ENCODE data around the gene SPECC1. TPM values are rescaled to one million over a fixed set of nuclear protein-coding genes. Genes with fewer than 3 reads are reported as not detected.
A peak's percentile ranks its signal among the peaks of the same experiment; 100 is the strongest.
"Not testable (repeated sequence)": the region's sequence is repeated elsewhere in the genome, so short reads cannot be mapped to it uniquely, and the experiment has no call there.

Gene SPECC1
- total RNA-seq, 1 experiment from 2014 or later, result 108 TPM

DNA sequence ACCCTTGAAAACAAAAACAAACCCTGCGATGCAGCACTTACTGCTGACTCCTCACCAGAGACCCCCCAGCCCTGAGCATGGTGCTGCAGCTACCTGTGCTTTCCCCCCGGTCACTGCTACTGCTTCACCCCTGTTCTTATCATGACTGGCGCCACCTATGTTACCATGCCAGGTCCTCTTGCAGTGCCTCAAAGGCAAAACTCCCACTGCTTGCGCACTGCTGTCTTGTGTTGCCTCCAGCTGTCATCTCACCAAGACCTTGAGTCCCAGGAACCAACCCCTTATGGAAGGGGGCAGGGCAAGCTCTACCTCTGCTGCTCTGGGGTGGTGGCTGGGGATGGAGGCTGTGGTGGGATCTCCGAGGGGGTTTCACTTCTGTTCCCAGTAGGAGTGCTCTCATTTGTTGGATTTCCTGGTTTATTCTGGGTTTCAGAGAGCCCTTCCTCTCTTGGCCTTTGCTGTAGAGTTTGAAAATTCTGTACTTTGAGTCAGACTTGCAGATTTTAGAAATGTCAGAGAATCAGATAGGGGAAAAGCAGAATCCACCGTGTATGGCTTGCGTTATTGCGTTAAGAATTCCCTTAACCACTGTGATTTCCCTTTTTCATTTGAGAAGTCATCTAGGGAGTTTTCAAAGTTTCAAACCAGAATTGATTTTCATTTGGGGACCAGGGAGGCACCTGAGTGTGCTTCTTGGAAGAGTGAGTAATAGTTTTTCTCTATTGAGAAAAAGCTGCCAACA is 96.6 kb downstream of the SPECC1 start:
- no peak for DNase-seq (ENCODE audit: low read depth)
- in situ Hi-C loops (cut with HindIII; ENCODE audit: low pct_unique_long_range_greater_than_20kb, low sequenced_read_pairs), result no loop called here

DNA sequence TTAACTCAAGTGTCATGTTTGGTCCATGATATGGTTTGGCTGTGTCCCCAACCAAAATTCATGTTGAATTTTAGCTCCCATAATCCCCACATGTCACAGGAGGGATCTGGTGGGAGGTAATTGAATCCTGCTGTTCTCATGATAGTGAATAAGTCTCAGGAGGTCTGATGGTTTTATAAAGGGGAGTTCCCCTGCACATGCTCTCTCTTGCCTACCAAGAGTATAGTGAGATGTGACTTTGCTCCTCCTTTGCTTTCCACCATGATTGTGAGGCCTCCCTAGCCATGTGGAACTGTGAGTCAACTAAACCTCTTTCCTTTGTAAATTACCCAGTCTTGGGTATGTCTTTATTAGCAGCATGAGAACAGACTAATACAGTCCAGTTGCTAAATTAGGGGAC is 97.3 kb downstream of the SPECC1 start:
- in situ Hi-C loops (cut with HindIII; ENCODE audit: low pct_unique_long_range_greater_than_20kb, low sequenced_read_pairs); DNase-seq (ENCODE audit: low read depth): not testable (repeated sequence)

- in situ Hi-C loops (cut with HindIII; ENCODE audit: low pct_unique_long_range_greater_than_20kb, low sequenced_read_pairs), result no loop called here
- DNase-seq (ENCODE audit: low read depth), result no peak
Observed at GRCh38 chr17:20109076-20109475, 99.9 kb downstream of the SPECC1 start.

- no peak for DNase-seq (ENCODE audit: low read depth)
- in situ Hi-C loops (cut with HindIII; ENCODE audit: low pct_unique_long_range_greater_than_20kb, low sequenced_read_pairs), result no loop called here
Observed at GRCh38 chr17:20111538-20111937, 102.4 kb downstream of the SPECC1 start.

DNA sequence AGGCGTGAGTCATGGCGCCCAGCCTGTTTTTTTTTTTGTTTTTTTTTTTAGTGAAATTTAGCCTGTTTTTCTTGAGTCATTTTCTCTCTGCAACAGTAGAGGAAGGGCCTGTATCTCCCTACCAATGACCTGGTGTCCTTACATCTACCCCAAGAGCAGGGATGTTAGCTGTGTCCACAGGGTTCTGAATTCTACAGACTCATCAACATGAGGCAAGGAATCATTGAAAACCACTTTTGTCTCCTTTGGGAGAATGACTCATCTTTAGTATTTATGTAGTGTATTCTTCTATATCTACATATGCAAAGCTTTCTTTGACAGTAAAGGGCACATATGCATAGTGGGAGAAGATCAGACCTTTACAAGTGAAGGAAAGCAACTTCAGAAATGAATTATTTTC is 105.3 kb downstream of the SPECC1 start:
- in situ Hi-C loops (cut with HindIII; ENCODE audit: low pct_unique_long_range_greater_than_20kb, low sequenced_read_pairs), result no loop called here
- no peak for DNase-seq (ENCODE audit: low read depth)

DNA sequence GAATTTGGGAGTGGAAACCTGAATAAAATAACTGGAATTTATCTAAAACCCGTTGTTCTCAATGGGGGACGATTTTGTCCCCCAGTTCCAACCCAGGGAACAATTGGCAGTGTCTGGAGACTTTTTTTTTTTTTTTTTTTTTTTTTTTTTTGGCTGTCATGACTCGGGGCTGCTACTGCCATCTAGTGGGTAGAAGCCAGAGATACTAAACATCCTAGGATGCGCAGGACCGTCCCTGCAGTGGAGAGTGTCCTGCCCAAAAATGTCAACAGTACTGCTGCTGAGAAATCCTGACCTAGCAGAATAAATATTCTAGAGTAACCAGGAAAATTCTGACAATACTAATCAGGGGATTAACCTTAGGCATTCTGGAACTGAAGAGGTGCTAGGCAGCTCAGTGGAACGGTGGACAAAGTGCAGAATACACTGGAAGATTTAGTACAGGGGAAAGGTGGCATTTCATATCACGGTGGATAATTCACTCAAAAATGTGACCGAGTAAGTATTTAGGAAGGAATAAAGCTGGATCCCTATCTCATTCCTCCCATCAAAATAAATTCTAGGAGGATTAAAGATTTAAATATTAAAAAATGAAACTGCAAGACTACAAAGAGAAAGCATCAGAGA is 107.6 kb downstream of the SPECC1 start:
- peak; percentile 56 for DNase-seq (ENCODE audit: low read depth)
- in situ Hi-C loops (cut with HindIII; ENCODE audit: low pct_unique_long_range_greater_than_20kb, low sequenced_read_pairs), result no loop called here

- in situ Hi-C loops (cut with HindIII; ENCODE audit: low pct_unique_long_range_greater_than_20kb, low sequenced_read_pairs), result no loop called here
- DNase-seq (ENCODE audit: low read depth), result no peak
Observed at GRCh38 chr17:20118280-20118679, 109.1 kb downstream of the SPECC1 start.

DNA sequence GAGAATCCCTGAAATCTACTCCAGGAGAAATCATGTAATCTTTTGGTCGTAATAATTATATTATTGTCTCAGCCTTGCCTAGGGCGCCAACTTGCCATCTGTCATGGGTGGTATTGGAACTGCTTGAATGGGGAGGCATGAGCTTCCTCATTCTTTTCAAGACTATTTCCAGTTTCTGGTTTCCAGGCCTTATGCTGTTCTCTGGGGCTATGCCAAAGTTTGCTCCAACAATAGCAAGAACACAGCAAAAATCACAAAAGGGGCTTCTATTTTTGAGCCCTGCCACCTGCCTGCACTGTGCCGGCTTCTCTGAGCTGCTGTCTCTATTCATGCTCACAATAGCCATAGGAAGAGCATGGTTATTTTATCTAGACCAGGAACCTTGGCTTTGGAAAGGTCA is 111.7 kb downstream of the SPECC1 start:
- in situ Hi-C loops (cut with HindIII; ENCODE audit: low pct_unique_long_range_greater_than_20kb, low sequenced_read_pairs), result no loop called here
- no peak for DNase-seq (ENCODE audit: low read depth)

DNA sequence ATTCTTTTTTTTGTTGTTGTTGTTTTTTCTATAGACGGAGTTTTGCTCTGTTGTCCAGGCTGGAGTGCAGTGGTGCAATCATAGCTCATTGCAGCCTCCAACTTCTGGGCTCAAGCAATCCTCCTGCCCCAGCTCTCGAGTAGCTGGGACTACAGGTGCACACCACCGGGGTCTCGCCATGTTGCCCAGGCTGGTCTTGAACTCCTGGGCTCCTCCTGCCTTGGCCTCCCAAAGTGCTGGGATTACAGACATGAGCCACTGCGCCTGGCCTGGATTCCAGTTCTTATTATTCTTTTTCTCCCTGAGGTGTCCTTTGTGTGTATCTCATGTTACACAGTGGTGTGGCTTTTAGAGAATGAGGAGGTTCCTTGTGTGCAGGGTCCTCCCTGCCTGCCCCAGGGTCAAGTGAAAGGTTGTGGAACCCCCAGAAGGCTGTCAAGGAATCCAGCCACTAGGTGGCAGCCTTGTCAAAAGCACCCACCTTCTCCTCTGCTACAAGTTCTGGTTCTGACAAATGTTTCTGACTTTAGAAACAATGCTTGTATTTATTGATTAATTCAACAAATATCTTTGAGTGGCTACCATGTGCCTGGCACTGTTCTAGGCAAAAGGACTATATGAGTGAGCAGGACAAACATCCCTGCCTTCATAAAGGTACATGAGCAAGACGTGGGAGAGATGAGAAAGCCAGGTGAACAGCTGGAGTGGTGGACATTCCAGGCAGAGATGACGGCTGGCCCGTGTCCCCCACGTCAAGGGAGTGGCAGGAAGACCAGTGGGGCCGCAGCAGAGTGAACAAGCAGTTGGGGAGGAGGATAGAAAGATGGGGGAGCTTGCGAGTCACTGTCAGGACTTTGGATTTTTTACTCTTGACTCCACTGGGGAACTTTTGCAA is 112.4 kb downstream of the SPECC1 start:
- DNase-seq (ENCODE audit: low read depth), result peak; percentile 51
- in situ Hi-C loops (cut with HindIII; ENCODE audit: low pct_unique_long_range_greater_than_20kb, low sequenced_read_pairs), result no loop called here

DNA sequence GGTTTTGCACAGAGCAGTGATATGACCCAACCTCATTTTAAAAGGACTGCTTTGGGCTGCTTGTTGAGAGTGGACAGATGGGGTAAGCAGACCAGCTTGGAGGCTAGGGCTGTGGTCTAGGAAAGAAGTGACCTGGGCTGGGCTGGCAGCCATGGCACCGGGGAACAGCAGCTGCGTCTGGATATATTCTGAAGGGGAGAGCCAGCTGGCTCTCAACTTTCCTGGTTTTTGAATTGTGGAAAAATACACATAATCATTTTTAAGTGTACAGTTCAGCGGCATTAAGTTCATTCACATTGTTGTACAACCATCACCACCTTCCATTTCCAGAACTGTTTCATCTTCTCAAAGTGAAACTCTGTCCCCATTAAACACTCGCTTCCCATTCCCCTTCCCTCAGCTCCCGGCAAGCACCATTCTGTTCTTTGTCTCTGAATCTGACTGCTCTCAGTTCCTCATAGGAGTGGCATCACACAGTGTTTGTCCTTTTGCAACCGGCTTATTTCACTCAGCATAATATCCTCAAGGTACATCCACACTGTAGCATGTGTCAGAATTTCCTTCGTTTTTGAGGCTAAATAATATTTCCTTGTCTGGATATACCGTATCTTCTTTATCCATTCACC is 113.2 kb downstream of the SPECC1 start:
- DNase-seq (ENCODE audit: low read depth), result no peak
- in situ Hi-C loops (cut with HindIII; ENCODE audit: low pct_unique_long_range_greater_than_20kb, low sequenced_read_pairs), result no loop called here

- DNase-seq (ENCODE audit: low read depth), result no peak
- in situ Hi-C loops (cut with HindIII; ENCODE audit: low pct_unique_long_range_greater_than_20kb, low sequenced_read_pairs), result no loop called here
Observed at GRCh38 chr17:20123209-20123608, 114.0 kb downstream of the SPECC1 start.

GRCh38 chr17:20125724-20126123 is 116.6 kb downstream of the SPECC1 start:
- in situ Hi-C loops (cut with HindIII; ENCODE audit: low pct_unique_long_range_greater_than_20kb, low sequenced_read_pairs), result no loop called here
- no peak for DNase-seq (ENCODE audit: low read depth)

DNA sequence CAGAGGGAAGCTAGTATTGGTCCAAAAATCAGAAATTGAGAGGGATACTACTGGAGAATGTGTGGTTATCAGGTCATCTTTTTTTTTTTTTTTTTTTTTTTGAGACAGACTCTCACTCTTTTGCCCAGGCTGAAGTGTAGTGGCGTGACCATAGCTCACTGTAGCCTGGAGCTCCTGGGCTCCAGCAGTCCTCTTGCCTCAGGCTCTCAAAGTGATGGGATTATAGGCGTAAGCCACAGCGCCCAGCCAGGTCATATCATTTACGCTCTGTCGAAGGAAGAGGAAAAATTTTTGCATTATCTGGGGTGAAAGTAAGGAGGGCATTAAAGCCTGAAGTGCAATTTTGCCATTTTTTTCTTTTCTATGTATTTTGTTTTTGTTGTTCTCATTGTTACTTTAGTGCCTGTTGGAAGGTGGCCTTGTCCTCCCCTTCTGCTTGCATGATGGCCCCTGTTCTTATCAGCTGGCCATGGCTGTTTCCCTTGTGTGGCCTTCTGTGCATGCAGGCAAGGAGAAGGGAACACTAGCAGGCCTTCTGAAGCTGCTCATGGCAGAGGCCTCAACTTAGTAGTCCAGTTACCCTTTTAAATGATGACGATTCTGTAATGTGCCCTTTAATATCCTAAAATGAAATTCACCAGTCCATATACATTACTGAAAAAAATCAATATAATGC is 118.3 kb downstream of the SPECC1 start:
- in situ Hi-C loops (cut with HindIII; ENCODE audit: low pct_unique_long_range_greater_than_20kb, low sequenced_read_pairs), result no loop called here
- no peak for DNase-seq (ENCODE audit: low read depth)

DNA sequence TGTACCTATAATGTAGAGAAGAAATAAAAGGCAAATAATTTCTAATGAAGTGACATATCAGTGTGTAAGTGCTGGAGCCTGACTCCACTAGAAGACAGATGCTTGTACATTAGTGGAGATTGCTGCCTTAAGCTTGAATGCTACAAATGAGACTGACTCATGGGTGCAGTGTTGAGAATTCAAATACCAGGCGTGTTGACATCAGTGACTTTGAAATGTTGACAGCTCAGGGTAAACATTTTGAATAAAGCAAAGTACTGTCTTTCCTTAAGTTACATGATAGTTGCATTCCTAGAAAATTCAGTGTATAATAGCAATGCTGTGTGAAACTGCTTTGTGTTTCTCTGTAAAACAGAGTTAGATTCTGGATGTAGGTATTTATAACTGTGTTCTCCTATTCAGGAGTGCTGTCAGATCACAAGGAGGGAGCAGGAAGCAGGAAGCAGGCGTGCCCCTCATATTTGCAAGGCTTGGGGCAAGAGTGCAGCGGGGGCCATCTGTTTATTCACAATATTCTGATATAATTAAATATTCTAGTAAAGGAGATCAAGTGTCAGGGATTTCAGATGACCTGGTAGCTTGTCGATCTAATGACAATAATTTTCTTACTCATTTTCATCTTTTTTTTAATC is 119.0 kb downstream of the SPECC1 start:
- DNase-seq (ENCODE audit: low read depth), result no peak
- in situ Hi-C loops (cut with HindIII; ENCODE audit: low pct_unique_long_range_greater_than_20kb, low sequenced_read_pairs), result no loop called here

GRCh38 chr17:20133517-20133916 is 124.4 kb downstream of the SPECC1 start:
- in situ Hi-C loops (cut with HindIII; ENCODE audit: low pct_unique_long_range_greater_than_20kb, low sequenced_read_pairs), result no loop called here
- DNase-seq (ENCODE audit: low read depth), result no peak

DNA sequence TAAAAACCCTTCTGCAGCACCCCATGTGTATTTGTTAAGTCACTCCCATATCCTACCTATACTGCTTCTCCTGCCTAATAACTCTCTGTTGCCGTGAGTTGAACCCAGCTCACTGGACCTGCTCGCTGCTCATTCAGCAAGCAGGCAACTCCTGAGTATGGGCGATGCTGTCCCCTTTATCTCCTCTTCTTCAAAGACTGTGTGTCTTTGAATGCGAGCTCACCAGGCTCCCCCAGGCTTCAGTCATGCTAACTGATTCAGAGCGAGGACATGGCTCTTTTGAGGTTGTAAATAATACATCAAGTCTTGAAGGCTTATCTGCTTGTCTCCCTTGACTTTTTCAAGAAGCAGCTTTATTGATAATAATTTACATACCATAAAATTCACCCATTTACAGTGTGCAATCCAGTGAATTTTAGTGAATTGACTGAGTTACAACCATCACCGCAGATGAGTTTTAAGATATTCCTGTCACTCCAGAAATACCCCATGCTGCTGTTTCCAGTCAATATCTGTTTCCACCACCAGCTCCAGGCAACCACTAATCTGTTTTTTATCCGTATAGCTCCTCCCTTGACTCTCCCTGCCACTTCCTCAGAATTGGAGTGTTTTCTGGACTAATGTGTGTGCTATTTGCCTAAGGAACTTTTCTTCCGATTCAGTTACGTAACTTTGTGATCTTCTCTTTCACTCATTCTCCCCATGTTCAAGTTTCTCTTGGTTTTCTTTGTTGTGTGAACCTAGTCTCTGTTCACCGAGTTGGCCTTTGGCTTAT is 132.2 kb downstream of the SPECC1 start:
- DNase-seq (ENCODE audit: low read depth), result no peak
- in situ Hi-C loops (cut with HindIII; ENCODE audit: low pct_unique_long_range_greater_than_20kb, low sequenced_read_pairs), result no loop called here

GRCh38 chr17:20142268-20142667 is 133.1 kb downstream of the SPECC1 start:
- in situ Hi-C loops (cut with HindIII; ENCODE audit: low pct_unique_long_range_greater_than_20kb, low sequenced_read_pairs), result no loop called here
- no peak for DNase-seq (ENCODE audit: low read depth)

Data from Caki2 (cell line).